Mesenchymal stem cell (in vitro differentiated cells and primary cell): ENCODE measurements around the gene SHANK3.

Source experiments
- DNase-seq: peaks from one replicate; pipeline ENCODE4 v3.0.0-alpha.2; 2013
- H2AFZ ChIP-seq: one replicate; pipeline ENCODE4 v1.6.1; 2013; ENCODE audit warnings: low read depth, mild to moderate bottlenecking, control low read depth, inconsistent platforms, low read length, moderate library complexity
- H2AK5ac ChIP-seq: 2 replicates; pipeline ENCODE4 v1.6.1; 2013; ENCODE audit warnings: low read length, moderate library complexity, mild to moderate bottlenecking, inconsistent platforms; ENCODE audit not compliant: severe bottlenecking
- H2BK120ac ChIP-seq: one replicate; pipeline ENCODE4 v1.6.1; 2013; ENCODE audit warnings: low read depth, mild to moderate bottlenecking, inconsistent platforms, low read length, moderate library complexity
- H2BK12ac ChIP-seq, 2 experiments: one replicate each; pipeline ENCODE4 v1.6.1; 2013; ENCODE audit warnings: inconsistent platforms in 2 of 2, low read length in 2 of 2, mild to moderate bottlenecking in 2 of 2, moderate library complexity in 2 of 2, control low read depth in 1 of 2
- H2BK15ac ChIP-seq: one replicate; pipeline ENCODE4 v1.6.1; 2013; ENCODE audit warnings: mild to moderate bottlenecking, low read depth, inconsistent platforms; ENCODE audit not compliant: poor library complexity, severe bottlenecking
- H2BK5ac ChIP-seq: 2 replicates; pipeline ENCODE4 v1.6.1; 2013; ENCODE audit warnings: low read depth, mild to moderate bottlenecking, low read length, control low read depth, inconsistent platforms; ENCODE audit not compliant: poor library complexity, severe bottlenecking
- H3K14ac ChIP-seq, 2 experiments: one replicate each; pipeline ENCODE4 v1.6.1; 2013; ENCODE audit warnings: inconsistent platforms in 2 of 2, low read length in 2 of 2, control low read depth in 1 of 2, mild to moderate bottlenecking in 1 of 2, moderate library complexity in 1 of 2
- H3K18ac ChIP-seq, 2 experiments: one replicate each; pipeline ENCODE4 v1.6.1; 2013; ENCODE audit warnings: inconsistent platforms in 2 of 2, low read length in 2 of 2, control low read depth in 1 of 2, low read depth in 1 of 2, mild to moderate bottlenecking in 1 of 2
- H3K23ac ChIP-seq, 2 experiments: one replicate each; pipeline ENCODE4 v1.6.1; 2013; ENCODE audit warnings: inconsistent platforms in 2 of 2, low read length in 2 of 2, mild to moderate bottlenecking in 2 of 2, moderate library complexity in 2 of 2, control low read depth in 1 of 2
- H3K27ac ChIP-seq: 2 replicates; pipeline ENCODE4 v1.5.1; 2013; ENCODE audit warnings: mild to moderate bottlenecking, moderate library complexity, low read length, control low read depth, inconsistent platforms; ENCODE audit not compliant: poor library complexity, severe bottlenecking
- H3K27me3 ChIP-seq, 2 experiments: 2 replicates each; pipeline versions ENCODE4 v1.6.1 to v1.7.0; 2013; ENCODE audit warnings: low read length in 2 of 2, mild to moderate bottlenecking in 2 of 2, moderate library complexity in 2 of 2, control low read depth in 1 of 2, inconsistent platforms in 1 of 2; ENCODE audit not compliant: control insufficient read depth in 1 of 2, insufficient read depth in 1 of 2
- H3K36me3 ChIP-seq, 2 experiments: 2 replicates each; pipeline versions ENCODE4 v1.6.1 to v1.7.0; 2013; ENCODE audit warnings: low read length in 2 of 2, control low read depth in 1 of 2, inconsistent platforms in 1 of 2, low read depth in 1 of 2, mild to moderate bottlenecking in 1 of 2; ENCODE audit not compliant: insufficient read depth in 2 of 2, control insufficient read depth in 1 of 2
- H3K4ac ChIP-seq, 2 experiments: one replicate each; pipeline ENCODE4 v1.6.1; 2013; ENCODE audit warnings: inconsistent platforms in 2 of 2, low read length in 2 of 2, mild to moderate bottlenecking in 2 of 2, moderate library complexity in 2 of 2, control low read depth in 1 of 2, low read depth in 1 of 2
- H3K4me1 ChIP-seq: 2 replicates; pipeline ENCODE4 v1.6.1; 2013; ENCODE audit warnings: low read depth, low read length, control low read depth; ENCODE audit not compliant: control insufficient read depth, insufficient read depth
- H3K4me2 ChIP-seq: 2 replicates; pipeline ENCODE4 v1.6.1; 2013; ENCODE audit warnings: low read length, mild to moderate bottlenecking, inconsistent platforms; ENCODE audit not compliant: poor library complexity, severe bottlenecking
- H3K4me3 ChIP-seq, 2 experiments: 2 replicates each; pipeline versions ENCODE4 v1.5.1 to v1.7.0; 2013; ENCODE audit warnings: low read length in 2 of 2, mild to moderate bottlenecking in 2 of 2, control low read depth in 1 of 2, low read depth in 1 of 2; ENCODE audit not compliant: insufficient read depth in 1 of 2
- H3K79me1 ChIP-seq: replicated peaks from 2 replicates; pipeline ENCODE4 v1.6.1; 2013; ENCODE audit warnings: mild to moderate bottlenecking, control low read depth, low read length, inconsistent platforms; ENCODE audit not compliant: poor library complexity, severe bottlenecking
- H3K9ac ChIP-seq: 2 replicates; pipeline ENCODE4 v1.7.0; 2013; ENCODE audit warnings: mild to moderate bottlenecking, low read length, moderate library complexity
- H3K9me3 ChIP-seq: 2 replicates; pipeline ENCODE4 v1.7.0; 2013; ENCODE audit warnings: mild to moderate bottlenecking, low read length; ENCODE audit not compliant: control insufficient read depth
- H4K8ac ChIP-seq: one replicate; pipeline ENCODE4 v1.6.1; 2013; ENCODE audit warnings: inconsistent platforms, mild to moderate bottlenecking, low read length, moderate library complexity
- H4K91ac ChIP-seq: one replicate; pipeline ENCODE4 v1.6.1; 2013; ENCODE audit warnings: mild to moderate bottlenecking, low read length, inconsistent platforms
- WGBS: methylation state at CpG from one replicate; pipeline ENCODE4 v1.1.7; 2013; ENCODE audit warnings: mixed read lengths; 5-methylcytosine and 5-hydroxymethylcytosine counted together

The SHANK3 gene

GRCh38 chr22:50684986-50685385 lies 12.4 kb downstream of the SHANK3 start:
- H3K9ac ChIP-seq = no peak overlapping the region
- H3K4me3 ChIP-seq = no peak overlapping the region
- H3K9me3 ChIP-seq = no peaks in the 10 kb centered on the region
- no peak overlapping the region for H4K8ac ChIP-seq
- no peak overlapping the region for H2BK12ac ChIP-seq
- H2AK5ac ChIP-seq = no peak overlapping the region
- peaks cover 6% of the 10 kb centered on the region for H3K4me1 ChIP-seq
- no peak overlapping the region for H2BK15ac ChIP-seq
- H3K36me3 ChIP-seq = no peaks in the 10 kb centered on the region
- H2AFZ ChIP-seq = no peak overlapping the region
- no peak overlapping the region for H2BK120ac ChIP-seq
- H3K4ac ChIP-seq = no peak overlapping the region
- H3K23ac ChIP-seq = no peak overlapping the region
- peaks cover 0 to 31% of the 10 kb centered on the region in 2 experiments for H3K27me3 ChIP-seq
- H2BK5ac ChIP-seq = no peak overlapping the region
- H4K91ac ChIP-seq = no peak overlapping the region
- no peak overlapping the region for H3K27ac ChIP-seq
- WGBS = 84% methylated on average over 7 of the region's 10 CpGs
- no peak overlapping the region for H3K4me2 ChIP-seq
- no peak for DNase-seq
- H3K79me1 ChIP-seq = no peaks in the 10 kb centered on the region
- H3K14ac ChIP-seq = no peak overlapping the region
- H3K18ac ChIP-seq = no peak overlapping the region

GRCh38 chr22:50686794-50687193 lies 14.2 kb downstream of the SHANK3 start:
- H3K27me3 ChIP-seq = peaks cover 0 to 31% of the 10 kb centered on the region in 2 experiments
- H3K18ac ChIP-seq = no peak overlapping the region
- no peaks in the 10 kb centered on the region for H3K79me1 ChIP-seq
- WGBS = 73% methylated on average over 9 of the region's 9 CpGs
- no peak overlapping the region for H2BK12ac ChIP-seq
- H2AFZ ChIP-seq = no peak overlapping the region
- H2BK120ac ChIP-seq = no peak overlapping the region
- H4K91ac ChIP-seq = no peak overlapping the region
- H2BK5ac ChIP-seq = no peak overlapping the region
- H4K8ac ChIP-seq = no peak overlapping the region
- no peak overlapping the region for H3K23ac ChIP-seq
- no peak overlapping the region for H3K9ac ChIP-seq
- peaks cover 6% of the 10 kb centered on the region for H3K4me1 ChIP-seq
- no peak overlapping the region for H3K4ac ChIP-seq
- no peak overlapping the region for H2BK15ac ChIP-seq
- peaks cover 1% of the 10 kb centered on the region for H3K9me3 ChIP-seq
- no peak for DNase-seq
- H3K14ac ChIP-seq = no peak overlapping the region
- H3K27ac ChIP-seq = no peak overlapping the region
- no peak overlapping the region for H3K4me3 ChIP-seq
- H3K4me2 ChIP-seq = no peak overlapping the region
- H3K36me3 ChIP-seq = no peaks in the 10 kb centered on the region
- no peak overlapping the region for H2AK5ac ChIP-seq

- H3K9me3 ChIP-seq = peaks cover 3% of the 10 kb centered on the region
- no peaks in the 10 kb centered on the region for H3K79me1 ChIP-seq
- H2BK5ac ChIP-seq = no peak overlapping the region
- peaks cover 6% of the 10 kb centered on the region for H3K4me1 ChIP-seq
- H2BK120ac ChIP-seq = no peak overlapping the region
- no peak overlapping the region for H4K91ac ChIP-seq
- H2AK5ac ChIP-seq = no peak overlapping the region
- WGBS = 95% methylated on average over 10 of the region's 10 CpGs
- H4K8ac ChIP-seq = no peak overlapping the region
- DNase-seq = no peak
- no peak overlapping the region for H3K4me2 ChIP-seq
- H2BK12ac ChIP-seq = no peak overlapping the region
- H2BK15ac ChIP-seq = no peak overlapping the region
- H3K27ac ChIP-seq = no peak overlapping the region
- H3K23ac ChIP-seq = no peak overlapping the region
- H3K36me3 ChIP-seq = no peaks in the 10 kb centered on the region
- no peak overlapping the region for H3K18ac ChIP-seq
- H3K14ac ChIP-seq = no peak overlapping the region
- H3K27me3 ChIP-seq = peaks cover 0 to 31% of the 10 kb centered on the region in 2 experiments
- H3K4ac ChIP-seq = no peak overlapping the region
- H3K9ac ChIP-seq = no peak overlapping the region
- no peak overlapping the region for H2AFZ ChIP-seq
- no peak overlapping the region for H3K4me3 ChIP-seq
Measured at GRCh38 chr22:50687829-50688228, 15.2 kb downstream of the SHANK3 start.

- H3K4me3 ChIP-seq = no peak overlapping the region
- WGBS = 91% methylated on average over 5 of the region's 5 CpGs
- no peaks in the 10 kb centered on the region for H3K79me1 ChIP-seq
- no peak overlapping the region for H2AK5ac ChIP-seq
- peaks cover 6% of the 10 kb centered on the region for H3K4me1 ChIP-seq
- no peak overlapping the region for H3K18ac ChIP-seq
- H2BK5ac ChIP-seq = no peak overlapping the region
- no peak overlapping the region for H4K91ac ChIP-seq
- no peak overlapping the region for H2AFZ ChIP-seq
- H4K8ac ChIP-seq = no peak overlapping the region
- H3K14ac ChIP-seq = no peak overlapping the region
- H2BK12ac ChIP-seq = no peak overlapping the region
- H2BK120ac ChIP-seq = no peak overlapping the region
- no peak for DNase-seq
- no peaks in the 10 kb centered on the region for H3K36me3 ChIP-seq
- no peak overlapping the region for H3K4me2 ChIP-seq
- peaks cover 0 to 31% of the 10 kb centered on the region in 2 experiments for H3K27me3 ChIP-seq
- no peak overlapping the region for H2BK15ac ChIP-seq
- peaks cover 3% of the 10 kb centered on the region for H3K9me3 ChIP-seq
- H3K23ac ChIP-seq = no peak overlapping the region
- no peak overlapping the region for H3K9ac ChIP-seq
- H3K27ac ChIP-seq = no peak overlapping the region
- H3K4ac ChIP-seq = no peak overlapping the region
Measured at GRCh38 chr22:50688448-50688847, 15.8 kb downstream of the SHANK3 start.
